NCI-H1417 treated with DMSO at 0.1 percent for 48 hours (cell line): ENCODE results near the gene TM7SF3.

Experiments
- DNase-seq: peaks from one replicate; lab custom pipeline; 2025; lab: John Stamatoyannopoulos, UW

TM7SF3 gene

GRCh38 chr12:27014859-27015729 is 910 bp upstream of the TM7SF3 start:
- DNase-seq, result no peak

- DNase-seq, result no peak
These were observed 536 bp downstream of the TM7SF3 start for GRCh38 chr12:27013611-27014084.

GRCh38 chr12:27012982-27013255 is 1.3 kb downstream of the TM7SF3 start:
- DNase-seq, result no peak

- DNase-seq, result no peak
These were observed 1.8 kb downstream of the TM7SF3 start for GRCh38 chr12:27012239-27012981.

- no peak for DNase-seq
These were observed 4.3 kb downstream of the TM7SF3 start for GRCh38 chr12:27009881-27010301.

GRCh38 chr12:27008081-27008480 is 6.1 kb downstream of the TM7SF3 start:
- DNase-seq, result no peak

- no peak for DNase-seq
These were observed 7.3 kb downstream of the TM7SF3 start for GRCh38 chr12:27006797-27007467.

GRCh38 chr12:27005495-27005894 is 8.7 kb downstream of the TM7SF3 start:
- DNase-seq, result no peak

- DNase-seq, result no peak
These were observed 10.5 kb downstream of the TM7SF3 start for GRCh38 chr12:27003421-27004381.

- DNase-seq, result no peak
These were observed 12.0 kb downstream of the TM7SF3 start for GRCh38 chr12:27002141-27002540.

GRCh38 chr12:27001663-27002062 is 12.5 kb downstream of the TM7SF3 start:
- no peak for DNase-seq

GRCh38 chr12:27000961-27001360 is 13.2 kb downstream of the TM7SF3 start:
- no peak for DNase-seq

- DNase-seq, result no peak
These were observed 17.2 kb downstream of the TM7SF3 start for GRCh38 chr12:26997003-26997402.

- DNase-seq, result no peak
These were observed 18.5 kb downstream of the TM7SF3 start for GRCh38 chr12:26995706-26996105.

GRCh38 chr12:26994109-26994508 is 20.1 kb downstream of the TM7SF3 start:
- DNase-seq, result no peak

GRCh38 chr12:26991826-26992225 is 22.4 kb downstream of the TM7SF3 start:
- DNase-seq, result no peak

GRCh38 chr12:26989873-26990272 is 24.3 kb downstream of the TM7SF3 start:
- DNase-seq, result no peak

GRCh38 chr12:26988703-26989102 is 25.5 kb downstream of the TM7SF3 start:
- no peak for DNase-seq

GRCh38 chr12:26987634-26988424 is 26.4 kb downstream of the TM7SF3 start:
- no peak for DNase-seq

GRCh38 chr12:26982866-26983265 is 31.3 kb downstream of the TM7SF3 start:
- DNase-seq, result no peak

- no peak for DNase-seq
These were observed 34.5 kb downstream of the TM7SF3 start for GRCh38 chr12:26979733-26980132.
